B cell (primary cell): ENCODE measurements around the gene DACH1. TPM values are rescaled to one million over a fixed set of nuclear protein-coding genes. Genes with fewer than 3 reads are reported as not detected.

ENCODE experiments used
- ATAC-seq: fragments of 200-7000 bp; cut with Tn5 transposase; one replicate; pipeline ENCODE4 v1.10.0; 2021; ENCODE audit warnings: low read depth, mild to moderate bottlenecking, moderate number of reproducible peaks, moderate library complexity
- CTCF ChIA-PET: fragments of 350-600 bp; sonication (Branson Sonifier 250); formaldehyde crosslinking; loops from one replicate; lab custom pipeline; 2021; ENCODE audit warnings: antibody characterized with exemption, inconsistent platforms; lab: Charles Lee
- POLR2A ChIA-PET: fragments of 350-600 bp; sonication (Branson Sonifier 250); formaldehyde crosslinking; loops from one replicate; lab custom pipeline; 2021; ENCODE audit warnings: antibody characterized with exemption; lab: Charles Lee
- DNase-seq: peaks from one replicate; pipeline ENCODE4 v3.0.0; 2013
- H2AFZ ChIP-seq: 2 replicates; pipeline ENCODE4 v1.6.1; 2012; ENCODE audit warnings: mild to moderate bottlenecking, low read depth, low read length; ENCODE audit not compliant: insufficient read depth, poor library complexity, severe bottlenecking
- H3K27ac ChIP-seq, 2 donors: 1 replicate in 1 of 2; 2 replicates in 1 of 2; pipeline ENCODE4 v1.5.1; 2012 to 2013; ENCODE audit warnings: low read length in 2 of 2, mild to moderate bottlenecking in 2 of 2, moderate library complexity in 1 of 2
- H3K27me3 ChIP-seq, 4 experiments: fragments of 200-600 bp in 1 of 4; sonication (generic) in 1 of 4; replicated peaks in 1 of 4; 1 replicate in 2 of 4; 2 replicates in 2 of 4; pipeline versions ENCODE4 v1.6.1 to v1.7.0; 2013 to 2016; ENCODE audit warnings: low read length in 3 of 4, mild to moderate bottlenecking in 2 of 4, mixed read lengths in 1 of 4, moderate library complexity in 1 of 4; ENCODE audit not compliant: insufficient read depth in 4 of 4, control insufficient read depth in 3 of 4; ENCODE audit errors: control extremely low read depth in 1 of 4
- H3K36me3 ChIP-seq, 2 experiments: replicated peaks in 1 of 2; 1 replicate in 1 of 2; 2 replicates in 1 of 2; pipeline versions ENCODE4 v1.6.1 to v1.7.1; 2013; ENCODE audit warnings: low read length in 1 of 2; ENCODE audit not compliant: insufficient read depth in 2 of 2, control insufficient read depth in 1 of 2; ENCODE audit errors: control extremely low read depth in 1 of 2, extremely low read depth in 1 of 2
- H3K4me1 ChIP-seq, 2 donors: fragments of 200-600 bp in 1 of 2; sonication (generic) in 1 of 2; 1 replicate in 1 of 2; 2 replicates in 1 of 2; pipeline versions ENCODE4 v1.5.1 to v1.6.1; 2013 to 2017; ENCODE audit warnings: low read length in 2 of 2; ENCODE audit not compliant: control insufficient read depth in 2 of 2, insufficient read depth in 2 of 2
- H3K4me2 ChIP-seq: replicated peaks from 2 replicates; pipeline ENCODE3; 2012; ENCODE audit warnings: mild to moderate bottlenecking, low read depth, low read length; ENCODE audit not compliant: poor library complexity, severe bottlenecking
- H3K4me3 ChIP-seq, 5 experiments: fragments of 200-600 bp in 1 of 5; sonication (generic) in 1 of 5; 1 replicate in 3 of 5; 2 replicates in 2 of 5; pipeline versions ENCODE4 v1.5.1 to v1.7.0; 2011 to 2016; ENCODE audit warnings: low read length in 4 of 5, mild to moderate bottlenecking in 4 of 5, low read depth in 2 of 5, control low read depth in 1 of 5, moderate library complexity in 1 of 5; ENCODE audit not compliant: insufficient read depth in 1 of 5; ENCODE audit errors: control extremely low read depth in 1 of 5, extremely low read depth in 1 of 5
- H3K79me2 ChIP-seq: fragments of 200-600 bp; sonication (generic); one replicate; pipeline ENCODE4 v1.6.0; 2016; ENCODE audit warnings: low read length; ENCODE audit not compliant: control insufficient read depth, insufficient read depth
- H3K9ac ChIP-seq: fragments of 200-600 bp; sonication (generic); 2 replicates; pipeline ENCODE4 v1.6.1; 2017; ENCODE audit warnings: mild to moderate bottlenecking, low read length, moderate library complexity
- H3K9me3 ChIP-seq, 3 donors: one replicate each; pipeline versions ENCODE4 v1.6.1 to v1.7.1; 2013; ENCODE audit warnings: low read length in 2 of 3; ENCODE audit not compliant: control insufficient read depth in 2 of 3, insufficient read depth in 1 of 3; ENCODE audit errors: control extremely low read depth in 1 of 3
- H4K20me1 ChIP-seq: 2 replicates; pipeline ENCODE4 v1.6.0; 2012; ENCODE audit warnings: mild to moderate bottlenecking, low read length; ENCODE audit not compliant: insufficient read depth, control insufficient read depth, poor library complexity, severe bottlenecking
- H3K27ac Mint-ChIP-seq: one replicate; pipeline ENCODE4 v1.8.0; 2021; ENCODE audit warnings: mixed read lengths
- H3K27me3 Mint-ChIP-seq: one replicate; pipeline ENCODE4 v1.8.0; 2021; ENCODE audit warnings: mixed read lengths
- H3K4me1 Mint-ChIP-seq: one replicate; pipeline ENCODE4 v1.8.0; 2021; ENCODE audit warnings: mixed read lengths
- H3K4me3 Mint-ChIP-seq: one replicate; pipeline ENCODE4 v1.8.0; 2021; ENCODE audit warnings: mixed read lengths
- H3K9me3 Mint-ChIP-seq: one replicate; pipeline ENCODE4 v1.8.0; 2022; ENCODE audit warnings: mixed read lengths; ENCODE audit not compliant: insufficient read depth
- EZH2 ChIP-seq: IDR thresholded peaks from 2 replicates; pipeline ENCODE4 v1.6.1; 2012; ENCODE audit warnings: borderline replicate concordance, low read depth, mild to moderate bottlenecking, moderate library complexity, low read length; ENCODE audit not compliant: insufficient read depth, poor library complexity, severe bottlenecking
- WGBS: methylation state at CpG from one replicate; pipeline ENCODE4 v1.1.5; 2013; ENCODE audit warnings: missing lambda C conversion rate; ENCODE audit not compliant: insufficient coverage; 5-methylcytosine and 5-hydroxymethylcytosine counted together
- intact Hi-C: fragments of 100-400 bp; cut with micrococcal nuclease; formaldehyde crosslinking; loops from one replicate; pipeline ENCODE4 v1.10.0; 2022
- polyA plus RNA-seq: library from polyadenylated mRNA; depleted of rRNA; stranded (reverse); fragments of >200 nt; gene quantifications from 2 replicates; pipeline ENCODE4 v1.2.3, GENCODE V29; 2012
- total RNA-seq, 2 donors: library from RNA; stranded (reverse); fragments of 120-200 nt in 1 of 2; gene quantifications; 1 replicate in 1 of 2; 2 replicates in 1 of 2; pipeline versions ENCODE4 v1.2.3 to v1.2.4, GENCODE V29; 2013 to 2022
- TF ChIP-seq, protein P1 (sequence below): fragments of 200-600 bp; IDR thresholded peaks from one replicate; pipeline ENCODE4 v1.8.0; 2022; ENCODE audit warnings: antibody characterized with exemption, mild to moderate bottlenecking

Gene DACH1
- total and polyA plus RNA-seq, 2 donors (not counting 1 experiment from before 2014, with no cell fraction given): not detected

DNA sequence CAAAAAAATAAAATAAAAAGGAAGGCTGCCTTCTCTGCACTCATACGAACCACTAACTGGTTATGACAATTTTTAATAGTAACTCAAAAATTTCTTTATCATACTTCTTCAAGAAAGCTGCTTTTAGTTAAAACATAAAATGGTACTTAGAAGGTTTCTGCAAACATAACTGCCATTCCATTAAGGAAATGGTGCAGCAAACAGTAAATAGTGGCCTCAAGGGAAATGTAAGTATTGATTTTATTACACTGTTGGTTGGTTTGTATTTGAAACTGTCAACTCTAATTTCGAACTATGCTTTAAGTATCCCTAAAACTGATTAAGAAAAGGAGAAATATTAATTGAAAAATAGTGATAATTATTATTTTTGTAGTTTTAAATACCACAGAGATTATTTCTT is 278.0 kb downstream of the DACH1 start:
- no CpG with 5 or more reads among the region's 2 CpGs for WGBS
- H3K9me3 Mint-ChIP-seq: no peaks in the 10 kb centered on the region
- Histone ChIP-seq H4K20me1 (no peaks in the 10 kb centered on the region), H3K4me3 (no peak overlapping the region), H2AFZ (no peak overlapping the region), H3K9ac (no peak overlapping the region), H3K4me1 (no peaks in the 10 kb centered on the region), H3K27ac (no peak overlapping the region), H3K9me3 (no peaks in the 10 kb centered on the region), H3K36me3 (no peaks in the 10 kb centered on the region), H3K27me3 (no peaks in the 10 kb centered on the region), H3K4me2 (no peak overlapping the region), H3K79me2 (no peaks in the 10 kb centered on the region)
- no peaks in the 10 kb centered on the region for H3K27me3 Mint-ChIP-seq
- ChIA-PET POLR2A (no interaction called here), CTCF (no interaction called here)
- H3K4me3 Mint-ChIP-seq: no peak overlapping the region
- no peak overlapping the region for H3K27ac Mint-ChIP-seq
- intact Hi-C loops: no loop called here
- no peaks in the 10 kb centered on the region for H3K4me1 Mint-ChIP-seq
- DNase-seq (no peak), ATAC-seq (no peak)
- TF ChIP-seq, protein P1, sequence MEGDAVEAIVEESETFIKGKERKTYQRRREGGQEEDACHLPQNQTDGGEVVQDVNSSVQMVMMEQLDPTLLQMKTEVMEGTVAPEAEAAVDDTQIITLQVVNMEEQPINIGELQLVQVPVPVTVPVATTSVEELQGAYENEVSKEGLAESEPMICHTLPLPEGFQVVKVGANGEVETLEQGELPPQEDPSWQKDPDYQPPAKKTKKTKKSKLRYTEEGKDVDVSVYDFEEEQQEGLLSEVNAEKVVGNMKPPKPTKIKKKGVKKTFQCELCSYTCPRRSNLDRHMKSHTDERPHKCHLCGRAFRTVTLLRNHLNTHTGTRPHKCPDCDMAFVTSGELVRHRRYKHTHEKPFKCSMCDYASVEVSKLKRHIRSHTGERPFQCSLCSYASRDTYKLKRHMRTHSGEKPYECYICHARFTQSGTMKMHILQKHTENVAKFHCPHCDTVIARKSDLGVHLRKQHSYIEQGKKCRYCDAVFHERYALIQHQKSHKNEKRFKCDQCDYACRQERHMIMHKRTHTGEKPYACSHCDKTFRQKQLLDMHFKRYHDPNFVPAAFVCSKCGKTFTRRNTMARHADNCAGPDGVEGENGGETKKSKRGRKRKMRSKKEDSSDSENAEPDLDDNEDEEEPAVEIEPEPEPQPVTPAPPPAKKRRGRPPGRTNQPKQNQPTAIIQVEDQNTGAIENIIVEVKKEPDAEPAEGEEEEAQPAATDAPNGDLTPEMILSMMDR: no peak
- no peak for TF ChIP-seq EZH2

DNA sequence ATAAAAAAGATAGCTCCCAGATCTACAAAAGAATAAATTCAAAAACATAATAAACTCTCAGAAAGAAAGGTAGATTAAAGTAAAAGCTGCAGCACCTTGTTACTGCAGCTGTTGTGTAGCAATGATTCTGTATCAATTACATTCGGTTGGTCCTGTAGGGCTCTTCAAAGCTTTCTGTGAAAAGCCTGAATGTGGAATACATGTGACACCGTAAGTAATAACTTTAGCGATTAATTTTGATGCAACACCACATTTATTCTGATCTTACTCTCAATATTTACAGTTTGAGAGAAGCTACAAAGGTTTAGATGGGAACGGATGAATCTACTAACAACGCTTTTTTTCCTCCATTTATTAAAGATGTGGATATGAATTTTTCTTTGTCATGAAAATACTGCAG is 279.2 kb downstream of the DACH1 start:
- no peak for DNase-seq
- Histone ChIP-seq H4K20me1 (no peaks in the 10 kb centered on the region), H3K36me3 (no peaks in the 10 kb centered on the region), H3K4me3 (no peak overlapping the region), H3K27me3 (no peaks in the 10 kb centered on the region), H2AFZ (no peak overlapping the region), H3K27ac (no peak overlapping the region), H3K4me2 (no peak overlapping the region), H3K9me3 (no peaks in the 10 kb centered on the region), H3K4me1 (no peaks in the 10 kb centered on the region), H3K9ac (no peak overlapping the region), H3K79me2 (no peaks in the 10 kb centered on the region)
- Mint-ChIP-seq H3K27ac (no peak overlapping the region), H3K9me3 (no peaks in the 10 kb centered on the region), H3K4me1 (no peaks in the 10 kb centered on the region), H3K4me3 (no peak overlapping the region), H3K27me3 (no peaks in the 10 kb centered on the region)
- WGBS: no CpG with 5 or more reads among the region's 5 CpGs
- TF ChIP-seq, protein P1: no peak
- no peak for TF ChIP-seq EZH2
- ChIA-PET CTCF (no interaction called here), POLR2A (no interaction called here)
- no peak for ATAC-seq
- intact Hi-C loops: no loop called here
